HCT116 (cell line): ENCODE results near the gene EHMT1. TPM values are rescaled to one million over a fixed set of nuclear protein-coding genes. Genes with fewer than 3 reads are reported as not detected.

ENCODE experiments used
- ATAC-seq: fragments of 200-7000 bp; cut with Tn5 transposase; 2 replicates; pipeline ENCODE4 v1.9.1; 2020; ENCODE audit warnings: mild to moderate bottlenecking, moderate library complexity
- BruUV-seq: library from RNA; stranded (reverse); fragments of 400-500 nt; replicated peaks from 2 replicates; lab custom pipeline; 2021; lab: Mats Ljungman, UMichigan
- CTCF ChIA-PET: fragments of 300-600 bp; sonication (Branson Sonifier 250); formaldehyde crosslinking; loops from one replicate; lab custom pipeline; 2021; ENCODE audit warnings: antibody characterized with exemption; lab: Charles Lee
- POLR2A ChIA-PET: fragments of 300-600, 350-600 bp; sonication (Branson Sonifier 250); formaldehyde crosslinking; loops from one replicate; lab custom pipeline; 2021; ENCODE audit warnings: antibody characterized with exemption; lab: Charles Lee
- RAD21 ChIA-PET, 2 experiments: fragments of 300-600 bp; sonication (Branson Sonifier 250); formaldehyde crosslinking; loops; one replicate each; lab custom pipeline; 2023; ENCODE audit warnings: low total read pairs in 2 of 2; ENCODE audit not compliant: uncharacterized antibody in 2 of 2, unreplicated experiment in 2 of 2, low non-redundant PET in 1 of 2; lab: Charles Lee
- DNase-seq: peaks from one replicate; pipeline ENCODE4 v3.0.0-alpha.2; 2010; ENCODE audit warnings: low read depth, low spot score
- H2AFZ ChIP-seq: fragments of 200-600 bp; shearing (Covaris generic), sonication (generic); 2 replicates; pipeline ENCODE4 v1.6.1; 2017; ENCODE audit warnings: low read depth, mixed run types, mixed read lengths, antibody characterized with exemption, low read length; ENCODE audit not compliant: poor library complexity, severe bottlenecking
- H3K27ac ChIP-seq: 2 replicates; pipeline ENCODE4 v1.5.1; 2012; ENCODE audit warnings: low read depth, low read length
- H3K27me3 ChIP-seq: fragments of 200-600 bp; sonication (generic); 2 replicates; pipeline ENCODE4 v1.6.1; 2016; ENCODE audit warnings: mixed run types, low read length, mixed read lengths; ENCODE audit not compliant: insufficient read depth
- H3K36me3 ChIP-seq, 2 experiments: fragments of 200-500 bp in 1 of 2; fragments of 200-600 bp in 1 of 2; sonication (Bioruptor generic) in 1 of 2; sonication (generic) in 1 of 2; 2 replicates each; pipeline versions ENCODE4 v1.5.1 to v1.6.1; 2014 to 2016; ENCODE audit warnings: low read length in 2 of 2, inconsistent platforms in 1 of 2, mixed read lengths in 1 of 2, mixed run types in 1 of 2; ENCODE audit not compliant: insufficient read depth in 2 of 2, control insufficient read depth in 1 of 2
- H3K4me1 ChIP-seq, 2 experiments: fragments of 200-600 bp in 1 of 2; sonication (generic) in 1 of 2; 2 replicates each; pipeline versions ENCODE4 v1.5.1 to v1.6.1; 2012 to 2017; ENCODE audit warnings: low read length in 2 of 2, inconsistent platforms in 1 of 2, mild to moderate bottlenecking in 1 of 2, mixed read lengths in 1 of 2, mixed run types in 1 of 2, moderate library complexity in 1 of 2; ENCODE audit not compliant: insufficient read depth in 2 of 2, control insufficient read depth in 1 of 2
- H3K4me2 ChIP-seq: fragments of 200-600 bp; sonication (generic); 2 replicates; pipeline ENCODE4 v1.6.1; 2017; ENCODE audit warnings: mixed run types, low read length, mixed read lengths
- H3K4me3 ChIP-seq, 2 experiments: fragments of 200-600 bp in 1 of 2; sonication (generic) in 1 of 2; replicated peaks in 1 of 2; 2 replicates each; pipeline ENCODE4 v1.5.1; 2011 to 2016; ENCODE audit warnings: low read length in 2 of 2, control low read depth in 1 of 2, low read depth in 1 of 2, mild to moderate bottlenecking in 1 of 2, mixed read lengths in 1 of 2, mixed run types in 1 of 2
- H3K79me2 ChIP-seq: fragments of 200-600 bp; sonication (generic); 2 replicates; pipeline ENCODE4 v1.6.1; 2017; ENCODE audit warnings: mild to moderate bottlenecking, mixed run types, low read length, moderate library complexity, mixed read lengths; ENCODE audit not compliant: insufficient read depth
- H3K9ac ChIP-seq: fragments of 200-600 bp; sonication (generic); 2 replicates; pipeline ENCODE4 v1.6.1; 2016; ENCODE audit warnings: low read length, mixed read lengths
- H3K9me2 ChIP-seq: fragments of 200-600 bp; sonication (generic), shearing (Covaris generic); 2 replicates; pipeline ENCODE4 v1.6.1; 2017; ENCODE audit warnings: mixed run types, mild to moderate bottlenecking, moderate library complexity; ENCODE audit not compliant: insufficient read depth
- H3K9me3 ChIP-seq, 2 experiments: fragments of 200-500 bp in 1 of 2; fragments of 200-600 bp in 1 of 2; sonication (Bioruptor generic) in 1 of 2; sonication (generic) in 1 of 2; 2 replicates each; pipeline ENCODE4 v1.6.1; 2014 to 2017; ENCODE audit warnings: low read length in 2 of 2, mixed read lengths in 2 of 2, inconsistent platforms in 1 of 2, low read depth in 1 of 2, mild to moderate bottlenecking in 1 of 2, mixed run types in 1 of 2, moderate library complexity in 1 of 2; ENCODE audit not compliant: control insufficient read depth in 1 of 2, insufficient read depth in 1 of 2
- H4K20me1 ChIP-seq: fragments of 200-600 bp; sonication (generic), shearing (Covaris generic); 2 replicates; pipeline ENCODE4 v1.6.1; 2017; ENCODE audit warnings: mixed run types, mild to moderate bottlenecking, moderate library complexity; ENCODE audit not compliant: insufficient read depth
- CEBPB ChIP-seq: IDR thresholded peaks from 2 replicates; pipeline ENCODE4 v1.6.1; 2012; ENCODE audit warnings: low read depth
- ELF1 ChIP-seq: IDR thresholded peaks from 2 replicates; pipeline ENCODE4 v1.6.1; 2012; ENCODE audit warnings: low read depth, borderline replicate concordance
- EZH2phosphoT487 ChIP-seq: fragments of 200-600 bp; IDR thresholded peaks from 2 replicates; pipeline ENCODE4 v1.6.1; 2018; ENCODE audit warnings: antibody characterized with exemption, borderline replicate concordance
- FOSL1 ChIP-seq: IDR thresholded peaks from 2 replicates; pipeline ENCODE4 v1.6.1; 2012; ENCODE audit warnings: low read depth
- POLR2A ChIP-seq: IDR thresholded peaks from 2 replicates; pipeline ENCODE4 v1.7.0; 2011; ENCODE audit warnings: borderline replicate concordance; ENCODE audit not compliant: insufficient read depth, insufficient read length; ENCODE audit errors: extremely low read depth
- POLR2AphosphoS5 ChIP-seq: IDR thresholded peaks from 2 replicates; pipeline ENCODE4 v1.6.1; 2011; ENCODE audit warnings: mild to moderate bottlenecking, low read depth, low read length, moderate library complexity
- RAD21 ChIP-seq: IDR thresholded peaks from 2 replicates; pipeline ENCODE4 v1.6.1; 2012; ENCODE audit warnings: low read depth, mild to moderate bottlenecking
- SRF ChIP-seq: IDR thresholded peaks from 2 replicates; pipeline ENCODE4 v1.6.1; 2012; ENCODE audit warnings: low read depth
- ZFX ChIP-seq: fragments of 450-650 bp; IDR thresholded peaks from 2 replicates; pipeline ENCODE4 v1.6.1; 2017
- intact Hi-C: fragments of 100-400 bp; cut with micrococcal nuclease; formaldehyde crosslinking; loops from 2 replicates; pipeline ENCODE4 v1.10.0; 2022
- total RNA-seq: library from RNA; stranded (reverse); gene quantifications from one replicate; pipeline ENCODE4 v1.2.1, GENCODE V29; 2021; ENCODE audit not compliant: unreplicated experiment
- TF ChIP-seq, protein P1 (sequence below): IDR thresholded peaks from 2 replicates; pipeline ENCODE4 v1.6.1; 2011; ENCODE audit warnings: mild to moderate bottlenecking, low read length, moderate library complexity; ENCODE audit not compliant: insufficient replicate concordance; ENCODE audit errors: extremely low read depth
- TF ChIP-seq, protein P2 (sequence below): IDR thresholded peaks from 2 replicates; pipeline ENCODE4 v1.6.1; 2012

EHMT1 gene
- total RNA-seq, 1 experiment from 2014 or later, result 86.1 TPM

DNA sequence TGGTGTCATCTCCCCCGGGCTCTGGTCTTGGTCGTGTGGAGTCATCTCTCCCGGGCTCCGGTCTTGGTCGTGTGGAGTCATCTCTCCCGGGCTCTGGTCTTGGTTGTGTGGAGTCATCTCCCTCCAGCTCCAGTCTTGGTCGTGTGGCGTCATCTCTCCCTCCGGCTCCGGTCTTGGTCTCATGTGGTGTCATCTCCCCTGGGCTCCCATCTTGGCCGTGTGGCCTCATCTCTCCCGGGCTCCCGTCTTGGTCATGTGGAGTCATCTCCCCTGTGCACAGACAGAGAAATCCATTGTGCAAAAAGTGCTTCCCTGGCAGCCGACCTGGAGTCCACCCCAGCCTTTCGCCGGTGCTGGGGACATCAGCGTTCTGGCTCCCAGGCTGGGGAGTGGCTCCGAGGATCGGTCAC lies 167.7 kb downstream of the EHMT1 start:
- H3K9ac ChIP-seq, result no peak overlapping the region
- CTCF ChIA-PET, result no interaction called here

DNA sequence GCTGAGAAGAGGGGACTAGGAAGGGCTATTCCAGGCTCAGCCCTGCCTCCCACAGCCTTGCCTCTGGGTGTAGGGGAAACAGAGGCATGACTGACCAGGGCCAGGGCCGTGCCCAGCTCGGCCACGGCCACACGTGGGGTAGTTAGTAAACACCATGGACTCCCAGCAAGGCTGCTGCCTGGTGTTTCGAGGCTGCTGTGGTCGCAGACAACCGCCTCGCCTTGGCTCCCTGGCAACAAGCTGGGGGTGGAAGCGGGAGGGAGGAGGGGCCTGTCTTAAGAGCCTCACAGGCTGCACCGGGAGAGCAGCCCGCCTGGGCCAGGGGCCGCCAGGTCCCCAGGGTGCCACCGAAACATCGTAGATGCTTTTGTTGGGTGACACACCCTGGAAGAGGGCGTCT lies 168.6 kb downstream of the EHMT1 start:
- Histone ChIP-seq H2AFZ (no peak overlapping the region), H3K9ac (no peak overlapping the region), H4K20me1 (no peaks in the 10 kb centered on the region), H3K27me3 (no peaks in the 10 kb centered on the region), H3K4me3 (no peak overlapping the region), H3K36me3 (peaks cover 22 to 28% of the 10 kb centered on the region in 2 experiments), H3K9me2 (no peaks in the 10 kb centered on the region), H3K27ac (no peak overlapping the region), H3K9me3 (no peaks in the 10 kb centered on the region), H3K4me1 (no peaks in the 10 kb centered on the region), H3K79me2 (no peaks in the 10 kb centered on the region), H3K4me2 (no peak overlapping the region)
- RAD21 ChIA-PET, result no interaction called here
- DNase-seq, result no peak
- TF ChIP-seq EZH2phosphoT487, result no peak
- no peak for TF ChIP-seq FOSL1
- TF ChIP-seq, protein P1, sequence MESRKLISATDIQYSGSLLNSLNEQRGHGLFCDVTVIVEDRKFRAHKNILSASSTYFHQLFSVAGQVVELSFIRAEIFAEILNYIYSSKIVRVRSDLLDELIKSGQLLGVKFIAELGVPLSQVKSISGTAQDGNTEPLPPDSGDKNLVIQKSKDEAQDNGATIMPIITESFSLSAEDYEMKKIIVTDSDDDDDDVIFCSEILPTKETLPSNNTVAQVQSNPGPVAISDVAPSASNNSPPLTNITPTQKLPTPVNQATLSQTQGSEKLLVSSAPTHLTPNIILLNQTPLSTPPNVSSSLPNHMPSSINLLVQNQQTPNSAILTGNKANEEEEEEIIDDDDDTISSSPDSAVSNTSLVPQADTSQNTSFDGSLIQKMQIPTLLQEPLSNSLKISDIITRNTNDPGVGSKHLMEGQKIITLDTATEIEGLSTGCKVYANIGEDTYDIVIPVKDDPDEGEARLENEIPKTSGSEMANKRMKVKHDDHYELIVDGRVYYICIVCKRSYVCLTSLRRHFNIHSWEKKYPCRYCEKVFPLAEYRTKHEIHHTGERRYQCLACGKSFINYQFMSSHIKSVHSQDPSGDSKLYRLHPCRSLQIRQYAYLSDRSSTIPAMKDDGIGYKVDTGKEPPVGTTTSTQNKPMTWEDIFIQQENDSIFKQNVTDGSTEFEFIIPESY, result no peak
- no peak for TF ChIP-seq SRF
- TF ChIP-seq ELF1, result no peak
- TF ChIP-seq ZFX, result no peak
- TF ChIP-seq POLR2AphosphoS5, result no peak
- TF ChIP-seq RAD21, result no peak
- no peak for ATAC-seq
- intact Hi-C loops, result no loop called here
- POLR2A ChIA-PET, result no interaction called here
- CTCF ChIA-PET, result no interaction called here
- no TSS peak for BruUV-seq

More for the DNA sequence above, 167.7 kb downstream of the EHMT1 start:
- ChIA-PET POLR2A (no interaction called here), RAD21 (no interaction called here)
- ATAC-seq (no peak), DNase-seq (no peak)
- H2AFZ ChIP-seq, result no peak overlapping the region
- H4K20me1 ChIP-seq, result no peaks in the 10 kb centered on the region
- no peaks in the 10 kb centered on the region for H3K4me1 ChIP-seq
- no peaks in the 10 kb centered on the region for H3K79me2 ChIP-seq
- no peak overlapping the region for H3K4me3 ChIP-seq
- no peaks in the 10 kb centered on the region for H3K9me2 ChIP-seq
- no peak overlapping the region for H3K4me2 ChIP-seq
- no peaks in the 10 kb centered on the region for H3K9me3 ChIP-seq
- TF ChIP-seq CEBPB (no peak), SRF (no peak), RAD21 (no peak), POLR2A (no peak)
- TF ChIP-seq, protein P2, sequence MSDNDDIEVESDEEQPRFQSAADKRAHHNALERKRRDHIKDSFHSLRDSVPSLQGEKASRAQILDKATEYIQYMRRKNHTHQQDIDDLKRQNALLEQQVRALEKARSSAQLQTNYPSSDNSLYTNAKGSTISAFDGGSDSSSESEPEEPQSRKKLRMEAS, result no peak
- TF ChIP-seq, protein P1, result no peak
- TF ChIP-seq, all 23 proteins: peak for 0
- no TSS peak for BruUV-seq
- peaks cover 20 to 30% of the 10 kb centered on the region in 2 experiments for H3K36me3 ChIP-seq
- H3K27ac ChIP-seq, result no peak overlapping the region
- intact Hi-C loops, result no loop called here
- no peaks in the 10 kb centered on the region for H3K27me3 ChIP-seq
